Skeletal muscle cell (primary cell): ENCODE measurements around the gene MYO15A.

Source experiments
- DNase-seq: peaks from one replicate; pipeline ENCODE4 v3.0.0-alpha.2; 2010; ENCODE audit warnings: low read depth
- H3K4me3 ChIP-seq: 2 replicates; pipeline ENCODE4 v1.5.1; 2011; ENCODE audit warnings: low read depth, mild to moderate bottlenecking, control low read depth, low read length, moderate library complexity

The MYO15A gene

GRCh38 chr17:18124345-18125126 lies 16.0 kb downstream of the MYO15A start:
- H3K4me3 ChIP-seq, result no peak overlapping the region
- no peak for DNase-seq

DNA sequence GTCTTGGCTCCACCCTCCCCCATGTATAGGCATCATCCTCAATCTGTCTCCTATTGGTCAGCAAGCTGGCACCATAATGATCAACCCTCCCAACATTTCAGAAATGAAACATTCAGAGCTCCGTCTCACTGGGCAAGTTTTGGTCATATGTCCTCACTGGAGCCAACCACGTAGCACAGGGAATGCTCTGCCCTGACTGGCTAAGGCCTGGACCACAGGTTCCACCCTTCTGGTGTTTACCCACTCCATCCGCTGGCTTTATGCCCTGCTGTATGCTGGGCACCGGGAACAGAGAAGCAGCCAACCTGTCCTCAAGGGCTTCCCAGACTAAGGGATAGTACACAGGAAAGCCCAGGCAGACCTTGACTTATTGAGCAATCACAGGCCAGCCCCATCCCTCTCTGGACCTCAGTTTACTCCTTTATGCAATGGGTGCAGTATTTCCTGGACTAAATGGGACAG lies 20.5 kb downstream of the MYO15A start:
- no peak overlapping the region for H3K4me3 ChIP-seq
- DNase-seq, result no peak

DNA sequence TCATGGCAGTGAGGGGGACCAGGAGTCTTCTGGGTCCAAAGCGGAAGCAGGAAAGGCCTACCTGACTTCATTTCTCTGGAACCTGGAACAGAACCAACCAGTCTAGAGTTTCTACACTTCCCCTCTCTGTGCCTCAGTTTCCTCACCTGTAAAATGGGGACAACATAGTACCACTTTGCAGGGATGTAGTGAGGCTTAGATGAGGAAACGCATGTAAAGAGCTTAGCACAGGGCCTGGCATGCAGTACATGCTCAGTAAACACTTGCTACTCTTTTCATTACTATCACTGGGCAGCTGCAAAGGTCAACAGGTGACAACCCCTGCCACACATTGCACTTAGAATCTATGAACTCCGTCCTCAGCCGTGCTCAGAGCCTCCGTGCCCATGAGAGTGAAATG lies 24.2 kb downstream of the MYO15A start:
- DNase-seq, result no peak
- H3K4me3 ChIP-seq, result no peak overlapping the region

- H3K4me3 ChIP-seq, result no peak overlapping the region
- DNase-seq, result no peak
Measured at GRCh38 chr17:18136357-18136756, 27.8 kb downstream of the MYO15A start.

GRCh38 chr17:18138065-18138749 lies 29.7 kb downstream of the MYO15A start:
- DNase-seq, result no peak
- no peak overlapping the region for H3K4me3 ChIP-seq

DNA sequence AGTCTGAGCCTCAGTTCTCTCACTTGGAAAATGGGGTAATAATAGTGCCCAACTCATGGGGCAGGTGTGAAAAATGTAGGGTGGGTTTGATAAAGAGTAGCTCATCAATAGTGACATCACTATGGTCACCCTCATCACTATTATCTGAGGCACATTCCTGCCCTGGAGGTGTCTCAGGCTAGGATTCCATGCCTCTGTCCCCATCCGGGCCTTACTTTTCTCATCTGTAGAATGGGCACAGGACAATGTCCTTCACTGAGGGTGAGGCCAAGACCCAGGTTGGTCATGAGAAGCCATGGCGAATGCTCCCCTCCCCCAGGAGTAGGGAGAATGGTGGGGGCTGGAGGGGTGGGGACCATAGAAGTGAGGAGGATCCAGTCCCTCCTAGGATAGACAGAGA lies 30.5 kb downstream of the MYO15A start:
- no peak overlapping the region for H3K4me3 ChIP-seq
- DNase-seq, result no peak

DNA sequence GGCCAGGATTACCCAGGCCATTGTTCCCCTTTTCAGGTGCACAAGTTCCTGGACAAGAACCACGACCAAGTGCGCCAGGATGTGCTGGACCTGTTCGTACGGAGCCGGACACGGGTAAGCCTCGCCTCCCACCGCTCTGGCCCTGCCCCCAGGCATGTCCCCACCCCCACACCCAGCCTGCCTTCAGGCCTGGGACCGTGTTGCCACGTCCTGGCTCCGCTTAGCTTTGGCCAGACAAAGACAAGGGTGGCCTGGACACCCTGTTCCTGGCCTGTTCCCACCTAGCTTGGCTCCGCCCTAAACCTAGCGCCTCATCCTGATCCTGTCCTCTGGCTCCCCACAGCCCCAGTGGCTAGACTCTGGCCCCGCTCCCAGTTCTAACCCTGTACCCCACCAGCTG lies 30.9 kb downstream of the MYO15A start:
- DNase-seq, result no peak
- H3K4me3 ChIP-seq, result no peak overlapping the region

GRCh38 chr17:18139949-18140348 lies 31.4 kb downstream of the MYO15A start:
- DNase-seq, result no peak
- no peak overlapping the region for H3K4me3 ChIP-seq

DNA sequence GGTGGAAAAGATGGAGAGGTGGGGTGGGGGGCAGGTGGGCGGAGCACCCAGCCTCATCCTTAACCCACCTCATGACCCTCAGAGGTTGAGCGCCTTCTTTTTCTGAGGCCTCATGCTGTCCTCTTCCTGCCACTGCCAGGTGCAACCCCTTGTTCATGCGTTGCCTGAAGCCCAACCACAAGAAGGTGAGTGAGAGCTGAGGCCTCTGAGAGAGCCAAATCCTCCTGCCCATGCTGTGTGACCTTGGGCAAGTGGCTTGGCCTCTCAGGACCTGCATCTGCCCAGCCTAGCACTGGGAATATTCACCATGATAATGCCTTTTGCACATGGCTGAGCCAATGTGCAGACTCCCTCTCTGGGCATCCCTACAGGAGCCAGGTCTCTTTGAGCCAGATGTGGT lies 32.1 kb downstream of the MYO15A start:
- DNase-seq, result no peak
- H3K4me3 ChIP-seq, result no peak overlapping the region

GRCh38 chr17:18141210-18141803 lies 32.8 kb downstream of the MYO15A start:
- no peak for DNase-seq
- H3K4me3 ChIP-seq, result no peak overlapping the region

DNA sequence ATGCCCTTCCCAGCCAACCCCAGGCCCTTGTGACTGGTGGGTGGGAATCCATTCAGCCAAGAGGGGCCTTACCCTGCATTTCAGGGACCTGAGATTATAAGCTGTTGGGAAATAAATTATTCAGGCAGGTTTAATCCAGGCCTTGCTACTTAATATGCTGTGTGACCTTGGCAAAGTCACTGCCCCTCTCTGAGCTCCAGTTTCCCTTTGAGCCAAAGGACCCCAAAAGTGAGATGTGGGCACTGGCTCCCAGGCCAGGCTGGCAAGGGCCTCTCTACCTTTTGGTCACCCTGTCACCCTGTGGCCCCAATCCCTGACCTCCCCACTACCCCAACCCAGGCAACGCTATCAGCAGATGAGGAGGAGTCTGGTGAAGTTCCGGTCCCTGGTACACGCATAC lies 33.9 kb downstream of the MYO15A start:
- no peak overlapping the region for H3K4me3 ChIP-seq
- DNase-seq, result no peak

DNA sequence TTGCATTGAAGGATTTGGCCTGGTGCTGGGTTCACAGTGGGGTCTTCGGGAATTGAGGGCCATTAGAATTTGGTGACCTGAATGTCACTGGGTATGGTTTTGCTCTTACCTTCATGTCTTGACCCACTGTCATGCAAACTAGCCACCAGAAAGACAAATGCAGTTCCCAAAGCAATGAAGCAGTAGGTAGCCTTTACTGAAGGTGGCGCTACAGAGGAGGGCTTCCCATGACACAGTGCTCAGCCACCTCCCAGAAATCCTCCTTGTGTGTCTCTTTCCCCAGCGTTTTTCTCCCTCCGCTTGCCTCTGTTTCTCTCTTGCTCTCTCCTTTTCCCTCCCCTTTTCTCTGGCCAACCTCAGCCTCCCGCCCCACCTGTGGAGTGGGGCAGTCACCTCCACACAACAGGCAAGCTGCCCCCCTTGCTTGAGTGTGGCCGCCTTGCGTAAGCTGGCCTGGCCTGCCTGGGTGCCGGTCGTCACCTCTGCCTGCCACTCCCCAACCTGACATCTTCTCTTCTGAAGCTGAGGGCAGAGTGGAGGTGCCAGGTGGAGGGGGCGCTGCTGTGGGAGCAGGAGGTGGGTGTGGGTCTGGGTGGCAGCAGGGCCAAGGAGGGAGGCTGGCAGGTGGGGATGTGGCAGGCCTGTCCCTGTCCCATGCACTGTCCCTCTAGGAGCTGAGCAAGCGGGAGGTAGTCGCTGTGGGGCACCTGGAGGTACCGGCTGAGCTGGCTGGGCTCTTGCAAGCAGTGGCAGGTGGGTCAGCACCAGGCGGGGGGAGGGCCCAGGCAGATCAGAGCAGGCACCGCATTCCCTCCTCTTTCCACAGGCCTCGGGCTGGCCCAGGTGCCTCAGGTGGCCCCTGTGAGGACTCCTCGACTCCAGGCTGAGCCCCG lies 34.7 kb downstream of the MYO15A start:
- no peak overlapping the region for H3K4me3 ChIP-seq
- no peak for DNase-seq

- DNase-seq, result no peak
Measured at GRCh38 chr17:18144261-18144660, 35.7 kb downstream of the MYO15A start.

DNA sequence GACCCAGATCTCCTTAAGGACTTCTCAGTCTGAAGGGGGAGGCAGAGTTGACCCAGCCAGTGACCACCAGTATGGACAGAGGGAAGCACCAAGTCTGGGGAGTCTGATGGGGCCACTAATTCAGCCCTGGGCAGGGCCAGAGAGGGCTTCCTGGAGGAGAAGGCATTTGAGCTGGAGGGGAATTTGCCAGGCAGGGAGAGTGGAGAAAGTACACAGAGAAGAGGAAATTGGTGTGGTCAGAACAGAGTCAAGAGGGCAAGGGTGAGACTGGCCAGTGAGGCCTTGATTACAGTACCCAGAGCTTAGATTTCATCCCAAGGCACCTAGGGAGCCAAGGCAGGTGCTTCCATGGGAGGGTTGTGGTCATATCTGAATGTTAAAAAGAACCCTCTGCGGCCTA lies 36.3 kb downstream of the MYO15A start:
- DNase-seq, result no peak
- H3K4me3 ChIP-seq, result no peak overlapping the region

More at GRCh38 chr17:18144261-18144660, 35.7 kb downstream of the MYO15A start:
- H3K4me3 ChIP-seq, result no peak overlapping the region

DNA sequence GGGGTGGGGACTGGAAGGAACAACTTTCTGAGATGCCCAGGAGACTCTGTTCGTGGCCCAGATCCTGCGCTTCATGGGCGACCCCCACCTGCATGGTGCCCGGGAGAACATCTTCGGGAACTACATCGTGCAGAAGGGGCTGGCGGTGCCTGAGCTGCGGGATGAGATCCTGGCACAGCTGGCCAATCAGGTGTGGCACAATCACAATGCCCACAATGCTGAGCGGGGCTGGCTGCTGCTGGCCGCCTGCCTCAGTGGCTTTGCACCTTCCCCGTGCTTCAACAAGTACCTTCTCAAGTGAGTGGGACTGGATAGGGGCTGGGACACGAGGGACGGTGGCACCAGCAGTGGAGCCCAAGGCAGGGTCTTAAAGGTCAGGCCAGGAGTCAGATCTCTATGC lies 37.3 kb downstream of the MYO15A start:
- H3K4me3 ChIP-seq, result no peak overlapping the region
- DNase-seq, result no peak

- H3K4me3 ChIP-seq, result no peak overlapping the region
- DNase-seq, result no peak
Measured at GRCh38 chr17:18146259-18146658, 37.7 kb downstream of the MYO15A start.

DNA sequence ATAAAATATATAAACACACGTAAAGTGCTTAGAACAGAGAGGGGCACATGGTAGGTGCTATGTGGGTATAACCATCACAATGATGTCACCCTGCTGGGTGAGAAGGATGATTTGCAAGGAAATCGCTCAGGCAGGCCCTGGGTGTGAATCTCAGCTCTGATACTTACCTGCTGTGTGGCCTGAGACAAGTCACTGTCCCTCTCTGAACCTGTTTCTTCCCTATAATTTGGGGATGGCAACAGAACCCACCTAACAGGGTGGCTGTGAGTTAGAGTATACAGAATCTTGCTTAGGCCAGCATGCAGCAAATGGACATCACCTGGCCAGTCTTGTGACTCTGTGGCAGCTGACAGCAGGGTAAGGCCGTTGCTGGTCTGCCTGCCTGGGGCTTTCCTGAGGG lies 38.4 kb downstream of the MYO15A start:
- no peak for DNase-seq
- H3K4me3 ChIP-seq, result no peak overlapping the region

DNA sequence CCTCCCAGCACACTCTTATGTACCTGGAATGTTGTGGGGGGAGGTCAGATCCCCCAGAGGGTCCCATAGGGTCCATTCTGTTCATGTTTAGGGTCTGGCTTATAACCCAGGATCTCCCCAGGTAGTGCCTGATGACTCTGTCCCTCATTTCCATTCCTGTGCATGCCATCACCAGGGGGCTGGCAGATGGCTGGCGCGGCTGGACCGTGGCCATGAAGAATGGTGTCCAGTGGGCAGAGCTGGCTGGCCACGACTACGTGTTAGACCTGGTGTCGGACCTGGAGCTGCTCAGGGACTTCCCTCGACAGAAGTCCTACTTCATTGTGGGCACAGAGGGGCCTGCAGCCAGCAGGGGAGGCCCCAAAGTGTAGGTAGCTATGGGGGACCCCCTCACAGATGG lies 40.0 kb downstream of the MYO15A start:
- DNase-seq, result no peak
- H3K4me3 ChIP-seq, result no peak overlapping the region

DNA sequence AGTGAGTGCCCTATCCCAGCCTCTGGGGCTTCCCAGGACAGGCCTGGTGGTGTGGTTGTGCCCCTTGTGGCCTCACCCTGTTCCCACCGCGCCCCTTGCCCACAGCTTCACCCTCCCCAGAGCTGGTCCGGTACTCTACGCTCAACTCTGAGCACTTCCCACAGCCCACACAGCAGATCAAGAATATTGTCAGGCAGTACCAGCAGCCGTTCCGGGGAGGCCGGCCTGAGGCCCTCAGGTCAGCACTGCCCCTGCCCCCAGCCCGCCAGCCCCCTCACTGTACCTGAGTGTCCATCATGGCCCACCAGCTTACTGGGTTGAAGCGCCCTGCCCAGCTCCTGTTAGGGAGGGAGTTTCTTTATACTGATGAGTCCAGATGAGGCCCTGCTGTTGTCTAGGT lies 42.7 kb downstream of the MYO15A start:
- H3K4me3 ChIP-seq, result no peak overlapping the region
- no peak for DNase-seq

- H3K4me3 ChIP-seq, result no peak overlapping the region
- no peak for DNase-seq
Measured at GRCh38 chr17:18155179-18155578, 46.6 kb downstream of the MYO15A start.
